Activated T-helper 9 cell treated with anti-CD3 and anti-CD28 coated beads, Interleukin-2, amount 50 U/mL, for 16 hours (primary cell): Measurements from ENCODE around the gene CDH26.

Source experiments
- DNase-seq: peaks from one replicate; pipeline ENCODE4 v3.0.0-alpha.2; 2020; ENCODE audit warnings: low read depth

CDH26 gene

DNA sequence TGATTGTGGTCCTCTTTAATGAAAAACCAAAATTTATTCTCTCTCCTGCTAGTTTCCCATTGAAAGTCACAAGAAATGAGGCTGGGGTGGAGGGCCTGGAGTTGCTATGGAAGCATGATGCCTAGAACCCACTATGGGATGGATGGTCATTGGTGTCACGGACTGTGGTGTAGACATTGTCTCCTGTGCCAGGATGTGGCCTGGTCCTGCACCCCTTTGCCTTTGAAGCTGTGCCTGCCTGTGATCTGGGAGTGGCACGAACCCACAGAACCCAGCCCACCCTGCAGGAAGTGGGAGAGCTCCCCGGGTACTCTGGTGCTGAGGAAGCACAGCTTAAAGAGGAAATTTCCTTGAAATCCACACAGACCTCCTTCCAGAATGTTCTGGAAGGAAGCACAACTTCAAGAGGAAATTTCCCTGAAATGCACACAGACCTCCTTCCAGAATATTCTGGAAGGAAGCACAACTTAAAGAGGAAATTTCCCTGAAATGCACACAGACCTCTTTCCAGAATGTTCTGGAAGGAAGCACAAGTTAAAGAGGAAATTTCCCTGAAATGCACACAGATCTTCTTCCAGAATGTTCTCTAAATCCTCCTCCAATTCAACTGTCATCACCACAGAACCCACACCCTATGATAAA lies 105.6 kb downstream of the CDH26 start:
- DNase-seq, result no peak
